Subcutaneous abdominal adipose tissue (tissue), 5 donors: Measurements from ENCODE around the gene TVP23C.
A peak's percentile ranks its signal among the peaks of the same experiment; 100 is the strongest.

Experiments used
- H3K27ac ChIP-seq: one replicate; pipeline ENCODE4 v1.7.0; 2013; ENCODE audit warnings: low read depth, mild to moderate bottlenecking, inconsistent platforms, low read length, moderate library complexity
- H3K27me3 ChIP-seq, 5 donors: one replicate each; pipeline ENCODE4 v1.7.0; 2013; ENCODE audit warnings: low read length in 5 of 5, inconsistent platforms in 1 of 5; ENCODE audit not compliant: control insufficient read depth in 5 of 5, insufficient read depth in 4 of 5
- H3K36me3 ChIP-seq, 5 donors: one replicate each; pipeline ENCODE4 v1.7.0; 2013; ENCODE audit warnings: low read length in 5 of 5; ENCODE audit not compliant: control insufficient read depth in 5 of 5, insufficient read depth in 5 of 5
- H3K4me1 ChIP-seq, 5 donors: one replicate each; pipeline ENCODE4 v1.7.0; 2013; ENCODE audit warnings: low read length in 5 of 5, mild to moderate bottlenecking in 3 of 5, moderate library complexity in 1 of 5; ENCODE audit not compliant: control insufficient read depth in 5 of 5, insufficient read depth in 5 of 5
- H3K4me3 ChIP-seq, 5 donors: one replicate each; pipeline ENCODE4 v1.7.0; 2013; ENCODE audit warnings: low read length in 5 of 5, low read depth in 1 of 5
- H3K9ac ChIP-seq, 5 donors: one replicate each; pipeline ENCODE4 v1.7.0; 2013; ENCODE audit warnings: low read length in 5 of 5, mild to moderate bottlenecking in 4 of 5, moderate library complexity in 3 of 5
- H3K9me3 ChIP-seq, 5 donors: one replicate each; pipeline ENCODE4 v1.7.0; 2013; ENCODE audit warnings: low read length in 5 of 5; ENCODE audit not compliant: control insufficient read depth in 5 of 5
- donor health status: healthy.
- donor health status: healthy.
- donor health status: healthy.
- donor health status: healthy.
- donor health status: healthy.

Gene TVP23C

GRCh38 chr17:15467592-15467991 lies 95.7 kb downstream of the TVP23C start, which contains the start of gene CDRT4:
Gene CDRT4 (minus strand): TSS chr17:15467621. CDS start chr17:15440238, 27,383 bp downstream.
- Histone ChIP-seq H3K9me3 (no peaks in the 10 kb centered on the region), H3K36me3 (no peaks in the 10 kb centered on the region), H3K9ac (no peak within 1 kb of the TSS), H3K27me3 (no peaks in the 10 kb centered on the region), H3K27ac (no peak within 1 kb of the TSS), H3K4me1 (peaks cover 5 to 39% (median 29%) of the 10 kb centered on the region in 5 donors), H3K4me3 (no peak within 1 kb of the TSS)

- H3K9ac ChIP-seq = no peak overlapping the region
- no peaks in the 10 kb centered on the region for H3K9me3 ChIP-seq
- no peak overlapping the region for H3K4me3 ChIP-seq
- peaks cover 5 to 40% (median 29%) of the 10 kb centered on the region in 5 donors for H3K4me1 ChIP-seq
- no peaks in the 10 kb centered on the region for H3K36me3 ChIP-seq
- H3K27me3 ChIP-seq = no peaks in the 10 kb centered on the region
- no peak overlapping the region for H3K27ac ChIP-seq
These were observed 97.2 kb downstream of the TVP23C start for GRCh38 chr17:15466131-15466530.

GRCh38 chr17:15465045-15465701 lies 98.1 kb downstream of the TVP23C start:
- H3K27me3 ChIP-seq = no peaks in the 10 kb centered on the region
- H3K9me3 ChIP-seq = no peaks in the 10 kb centered on the region
- no peak overlapping the region for H3K9ac ChIP-seq
- H3K27ac ChIP-seq = no peak overlapping the region
- H3K36me3 ChIP-seq = no peaks in the 10 kb centered on the region
- peaks cover 5 to 45% (median 29%) of the 10 kb centered on the region in 5 donors for H3K4me1 ChIP-seq
- H3K4me3 ChIP-seq = no peak overlapping the region

- H3K27ac ChIP-seq = peak overlapping the region; percentile 54
- H3K9me3 ChIP-seq = no peaks in the 10 kb centered on the region
- H3K4me1 ChIP-seq = peaks cover 5 to 43% (median 26%) of the 10 kb centered on the region in 5 donors
- H3K4me3 ChIP-seq = peak overlapping the region in 1 of 5 donors; percentile 27
- H3K9ac ChIP-seq = peak overlapping the region in 1 of 5 donors; percentile 35
- H3K27me3 ChIP-seq = no peaks in the 10 kb centered on the region
- no peaks in the 10 kb centered on the region for H3K36me3 ChIP-seq
These were observed 98.9 kb downstream of the TVP23C start for GRCh38 chr17:15464231-15464985.

- no peaks in the 10 kb centered on the region for H3K36me3 ChIP-seq
- H3K27ac ChIP-seq = peak overlapping the region; percentile 54
- no peak overlapping the region for H3K4me3 ChIP-seq
- H3K9me3 ChIP-seq = no peaks in the 10 kb centered on the region
- H3K27me3 ChIP-seq = no peaks in the 10 kb centered on the region
- H3K9ac ChIP-seq = peak overlapping the region in 1 of 5 donors; percentile 41
- peaks cover 6 to 48% (median 34%) of the 10 kb centered on the region in 5 donors for H3K4me1 ChIP-seq
These were observed 100.1 kb downstream of the TVP23C start for GRCh38 chr17:15462976-15463772.

GRCh38 chr17:15457723-15458094 lies 105.6 kb downstream of the TVP23C start:
- peaks cover 2 to 48% (median 41%) of the 10 kb centered on the region in 5 donors for H3K4me1 ChIP-seq
- H3K27me3 ChIP-seq = no peaks in the 10 kb centered on the region
- H3K27ac ChIP-seq = peak overlapping the region; percentile 87
- H3K4me3 ChIP-seq = peak overlapping the region in 1 of 5 donors; percentile 45
- H3K9ac ChIP-seq = peak overlapping the region in 2 of 5 donors; percentile 6 to 38
- peaks cover 0 to 6% (median 5%) of the 10 kb centered on the region in 5 donors for H3K9me3 ChIP-seq
- H3K36me3 ChIP-seq = no peaks in the 10 kb centered on the region

GRCh38 chr17:15456972-15457722 lies 106.1 kb downstream of the TVP23C start:
- H3K36me3 ChIP-seq = no peaks in the 10 kb centered on the region
- H3K9ac ChIP-seq = peak overlapping the region in 2 of 5 donors; percentile 6 to 38
- no peaks in the 10 kb centered on the region for H3K27me3 ChIP-seq
- peak overlapping the region; percentile 87 for H3K27ac ChIP-seq
- H3K9me3 ChIP-seq = peaks cover 0 to 6% (median 5%) of the 10 kb centered on the region in 5 donors
- H3K4me3 ChIP-seq = peak overlapping the region in 2 of 5 donors; percentile 7 to 45
- peaks cover 2 to 52% (median 41%) of the 10 kb centered on the region in 5 donors for H3K4me1 ChIP-seq

GRCh38 chr17:15456496-15456895 lies 106.8 kb downstream of the TVP23C start:
- Histone ChIP-seq H3K9ac (peak overlapping the region in 2 of 5 donors; percentile 29 to 62), H3K36me3 (no peaks in the 10 kb centered on the region), H3K27ac (peak overlapping the region; percentile 87), H3K4me1 (peaks cover 4 to 58% (median 47%) of the 10 kb centered on the region in 5 donors), H3K4me3 (peak overlapping the region in 1 of 5 donors; percentile 7), H3K27me3 (no peaks in the 10 kb centered on the region), H3K9me3 (peaks cover 0 to 6% (median 5%) of the 10 kb centered on the region in 5 donors)

GRCh38 chr17:15454346-15454745 lies 108.9 kb downstream of the TVP23C start:
- Histone ChIP-seq H3K36me3 (no peaks in the 10 kb centered on the region), H3K4me1 (peaks cover 4 to 59% (median 45%) of the 10 kb centered on the region in 5 donors), H3K27ac (no peak overlapping the region), H3K9me3 (peaks cover 0 to 6% (median 5%) of the 10 kb centered on the region in 5 donors), H3K27me3 (no peaks in the 10 kb centered on the region), H3K9ac (no peak overlapping the region), H3K4me3 (no peak overlapping the region)
